Effector memory CD4-positive, alpha-beta T cell (primary cell): Measurements from ENCODE around the gene RRP1B.

ENCODE experiments used
- DNase-seq, 3 donors: peaks; one replicate each; pipeline ENCODE4 v3.0.0-alpha.2; 2020
- H3K27ac ChIP-seq: 2 replicates; pipeline ENCODE4 v1.7.0; 2013; ENCODE audit warnings: mild to moderate bottlenecking, low read length, moderate library complexity; ENCODE audit not compliant: insufficient read depth, poor library complexity, severe bottlenecking
- H3K27me3 ChIP-seq: replicated peaks from 2 replicates; pipeline ENCODE4 v1.7.0; 2013; ENCODE audit warnings: mild to moderate bottlenecking, low read length; ENCODE audit not compliant: insufficient read depth, control insufficient read depth, poor library complexity, severe bottlenecking
- H3K36me3 ChIP-seq: 2 replicates; pipeline ENCODE4 v1.7.0; 2013; ENCODE audit warnings: mild to moderate bottlenecking, low read length, moderate library complexity; ENCODE audit not compliant: control insufficient read depth, insufficient read depth
- H3K4me1 ChIP-seq: 2 replicates; pipeline ENCODE4 v1.7.0; 2013; ENCODE audit warnings: low read length, mild to moderate bottlenecking; ENCODE audit not compliant: control insufficient read depth, insufficient read depth, poor library complexity, severe bottlenecking
- H3K4me3 ChIP-seq: 2 replicates; pipeline ENCODE4 v1.7.0; 2013; ENCODE audit warnings: low read length, low read depth, mild to moderate bottlenecking; ENCODE audit not compliant: insufficient read depth, poor library complexity, severe bottlenecking
- H3K9me3 ChIP-seq: 2 replicates; pipeline ENCODE4 v1.7.0; 2013; ENCODE audit warnings: mild to moderate bottlenecking, low read length, moderate library complexity; ENCODE audit not compliant: control insufficient read depth

The RRP1B gene

DNA sequence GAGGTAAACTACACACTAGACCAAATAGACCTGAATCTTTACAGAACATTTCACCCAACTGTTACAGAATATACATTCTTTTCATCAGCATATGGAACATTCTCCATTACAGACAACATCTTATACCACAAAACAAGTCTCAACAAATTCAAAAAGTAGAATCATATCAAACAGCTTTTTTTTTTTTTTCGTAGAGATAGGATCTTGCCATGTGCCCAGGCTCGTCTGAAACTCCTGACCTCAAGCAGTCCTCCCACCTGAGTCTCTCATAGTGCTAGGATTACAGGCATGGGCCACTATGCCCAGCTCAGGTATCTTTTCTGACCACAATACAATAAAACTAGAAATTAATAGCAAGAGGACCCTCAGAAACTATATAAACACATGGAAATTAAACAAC lies 36.6 kb upstream of the RRP1B start:
- Histone ChIP-seq H3K4me3 (no peak overlapping the region), H3K27ac (no peak overlapping the region), H3K27me3 (no peaks in the 10 kb centered on the region), H3K4me1 (no peaks in the 10 kb centered on the region), H3K36me3 (no peaks in the 10 kb centered on the region), H3K9me3 (no peaks in the 10 kb centered on the region)
- DNase-seq, result no peak

DNA sequence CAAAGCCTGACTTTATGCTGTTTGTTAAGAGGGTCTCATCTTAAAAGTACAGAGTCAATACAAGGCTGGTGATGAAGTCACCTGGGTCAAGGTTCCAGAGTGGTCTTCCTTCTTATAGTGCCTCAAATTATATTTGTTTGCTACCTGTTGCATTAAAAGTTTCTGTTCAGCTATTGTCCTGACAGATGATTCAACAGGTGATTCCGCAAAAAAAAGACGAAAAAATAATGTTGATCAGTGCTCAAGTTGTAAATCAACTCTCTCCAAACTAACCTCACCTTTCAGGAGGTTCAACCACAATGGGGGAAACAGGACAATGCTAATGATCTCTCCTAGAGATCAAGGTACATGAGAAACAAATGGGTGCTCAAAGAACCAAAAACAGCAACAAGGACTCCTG lies 35.8 kb upstream of the RRP1B start:
- no peak for DNase-seq
- H3K9me3 ChIP-seq, result no peaks in the 10 kb centered on the region
- no peaks in the 10 kb centered on the region for H3K36me3 ChIP-seq
- no peak overlapping the region for H3K4me3 ChIP-seq
- no peaks in the 10 kb centered on the region for H3K4me1 ChIP-seq
- H3K27ac ChIP-seq, result no peak overlapping the region
- no peaks in the 10 kb centered on the region for H3K27me3 ChIP-seq

DNA sequence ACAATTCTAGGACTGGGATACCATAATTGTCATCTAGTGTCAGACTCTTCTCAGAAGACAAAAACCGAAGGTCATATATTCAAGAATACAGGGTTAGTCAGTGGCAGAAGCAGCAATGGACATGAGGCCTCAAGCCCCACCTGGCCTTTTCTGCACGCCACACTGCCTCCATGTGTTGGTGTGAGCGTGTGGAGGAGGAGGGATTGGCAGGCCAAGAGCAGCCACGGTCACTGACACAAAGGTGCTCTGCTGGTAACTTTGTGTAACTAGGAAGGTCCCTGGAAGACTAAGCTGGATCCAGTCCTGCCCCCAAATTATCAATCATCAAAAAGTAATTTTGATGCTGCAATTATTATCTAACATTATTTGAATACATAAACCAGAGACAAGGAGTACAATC lies 35.0 kb upstream of the RRP1B start:
- no peak overlapping the region for H3K4me3 ChIP-seq
- no peaks in the 10 kb centered on the region for H3K9me3 ChIP-seq
- DNase-seq, result no peak
- H3K27me3 ChIP-seq, result no peaks in the 10 kb centered on the region
- no peaks in the 10 kb centered on the region for H3K4me1 ChIP-seq
- H3K27ac ChIP-seq, result no peak overlapping the region
- no peaks in the 10 kb centered on the region for H3K36me3 ChIP-seq

DNA sequence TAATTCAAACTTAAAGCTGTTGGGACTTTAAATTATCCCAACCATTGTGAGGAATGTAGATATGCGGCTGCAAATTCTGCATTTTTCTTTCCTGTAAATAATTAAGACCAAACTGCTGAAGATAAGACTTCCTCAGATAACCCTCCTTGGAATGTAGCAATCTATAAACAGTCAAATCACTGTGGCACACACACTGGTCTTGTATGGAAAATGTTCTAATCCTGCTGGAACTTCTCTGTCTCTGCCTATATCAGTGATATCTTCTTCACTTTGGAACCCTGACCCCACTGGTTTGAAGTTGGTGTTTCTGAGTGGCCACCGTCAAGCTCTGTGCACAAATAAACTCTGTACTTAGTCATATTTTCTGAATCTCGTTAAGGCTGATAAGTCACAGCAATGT lies 33.0 kb upstream of the RRP1B start:
- no peak overlapping the region for H3K27ac ChIP-seq
- H3K36me3 ChIP-seq, result no peaks in the 10 kb centered on the region
- no peaks in the 10 kb centered on the region for H3K4me1 ChIP-seq
- H3K27me3 ChIP-seq, result no peaks in the 10 kb centered on the region
- H3K4me3 ChIP-seq, result no peak overlapping the region
- DNase-seq, result no peak
- H3K9me3 ChIP-seq, result no peaks in the 10 kb centered on the region

DNA sequence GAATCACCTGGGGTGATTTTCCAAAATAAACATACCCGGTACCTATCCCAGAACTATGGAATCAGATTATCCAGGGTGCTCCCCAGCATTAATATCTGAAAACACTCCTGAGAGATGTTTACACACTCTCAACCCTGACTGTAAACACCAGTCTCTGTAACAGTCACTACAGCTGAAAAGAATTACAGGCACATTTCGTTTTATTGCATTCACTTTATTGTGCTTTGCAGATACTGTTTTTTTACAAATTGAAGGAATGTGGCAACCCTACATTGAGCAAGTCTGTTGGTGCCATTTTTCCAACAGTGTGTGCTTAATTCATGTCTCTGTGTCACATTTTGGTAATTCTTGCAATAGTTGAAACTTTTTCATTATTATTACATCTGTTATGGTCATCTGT lies 31.8 kb upstream of the RRP1B start:
- Histone ChIP-seq H3K4me1 (no peaks in the 10 kb centered on the region), H3K9me3 (no peaks in the 10 kb centered on the region), H3K36me3 (no peaks in the 10 kb centered on the region), H3K4me3 (no peak overlapping the region), H3K27ac (no peak overlapping the region), H3K27me3 (no peaks in the 10 kb centered on the region)
- no peak for DNase-seq

DNA sequence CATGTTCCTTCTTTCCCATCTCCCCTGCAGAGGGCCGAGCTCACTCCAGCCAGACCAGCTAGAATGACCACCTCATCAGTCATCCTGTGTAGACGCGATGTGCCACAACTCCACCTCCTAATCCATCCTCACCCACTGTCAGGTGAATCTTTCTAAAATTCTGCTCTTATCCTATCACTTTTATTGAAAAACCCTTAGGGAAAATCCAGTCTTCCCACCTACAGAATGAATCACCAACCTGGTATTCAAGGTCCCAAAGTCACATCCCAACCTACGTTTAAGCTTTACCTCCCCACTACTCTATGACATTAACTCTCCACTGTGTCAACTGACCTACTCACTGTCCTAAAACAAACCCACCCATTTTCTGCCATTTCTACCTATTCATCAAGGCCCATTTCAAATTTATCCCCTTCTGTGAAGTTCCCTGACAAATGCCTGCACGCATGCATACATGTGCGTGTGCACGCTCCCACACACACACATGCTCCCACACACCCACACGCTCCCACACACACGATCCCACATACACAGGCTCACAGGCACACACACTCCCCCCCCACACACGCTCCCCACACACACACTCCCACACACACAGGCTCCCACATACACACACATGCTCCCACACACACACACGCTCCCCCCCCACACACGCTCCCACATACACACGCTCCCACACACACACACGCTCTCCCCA lies 27.8 kb upstream of the RRP1B start:
- DNase-seq, result no peak
- no peak overlapping the region for H3K27ac ChIP-seq
- H3K27me3 ChIP-seq, result no peaks in the 10 kb centered on the region

DNA sequence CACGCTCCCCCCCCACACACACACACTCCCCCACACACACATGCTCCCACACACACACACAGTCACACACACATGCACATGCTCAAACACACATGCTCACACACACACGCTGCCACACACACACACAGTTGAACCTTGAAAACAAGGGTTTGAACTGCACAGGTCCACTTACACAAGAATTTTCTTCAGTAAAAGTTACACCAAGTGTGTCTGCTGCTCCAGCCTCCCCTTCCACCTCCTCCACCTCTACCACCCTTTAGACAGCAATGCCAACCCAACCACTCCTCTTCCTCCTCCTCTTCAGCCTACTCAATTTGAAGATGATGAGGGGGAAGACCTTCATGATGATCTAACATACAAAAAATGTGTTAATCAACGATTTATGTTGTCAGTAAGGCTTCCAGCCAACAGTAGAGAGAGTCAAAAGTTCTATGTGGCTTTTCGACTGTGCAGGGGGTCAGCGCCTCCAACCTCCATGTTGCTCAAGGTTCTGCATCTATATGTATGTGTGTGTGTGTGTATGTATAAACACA lies 26.9 kb upstream of the RRP1B start:
- DNase-seq, result no peak
- no peaks in the 10 kb centered on the region for H3K4me1 ChIP-seq
- H3K27me3 ChIP-seq, result no peaks in the 10 kb centered on the region
- H3K36me3 ChIP-seq, result no peaks in the 10 kb centered on the region
- no peak overlapping the region for H3K4me3 ChIP-seq
- no peaks in the 10 kb centered on the region for H3K9me3 ChIP-seq
- no peak overlapping the region for H3K27ac ChIP-seq

More for the DNA sequence above, 27.8 kb upstream of the RRP1B start:
- Histone ChIP-seq H3K9me3 (no peaks in the 10 kb centered on the region), H3K4me1 (no peaks in the 10 kb centered on the region), H3K4me3 (no peak overlapping the region), H3K36me3 (no peaks in the 10 kb centered on the region)

DNA sequence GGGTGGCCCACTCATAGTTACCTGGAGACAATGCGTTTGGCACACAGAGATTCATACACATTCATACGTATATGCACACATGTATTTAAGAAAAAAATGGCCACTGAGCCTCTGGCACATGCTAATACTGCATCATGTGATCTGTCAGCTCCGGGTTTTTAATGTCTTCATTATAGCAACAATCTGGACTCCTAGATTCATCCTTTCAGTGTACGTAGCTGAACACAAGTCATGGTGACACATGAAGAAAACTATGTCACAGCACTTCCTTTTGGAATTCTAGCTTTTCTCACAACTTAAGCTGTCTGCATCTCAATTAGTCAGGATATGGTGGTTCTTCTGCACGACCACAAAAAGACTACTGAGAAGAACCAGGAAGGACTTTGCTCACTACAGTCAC lies 24.7 kb upstream of the RRP1B start:
- H3K9me3 ChIP-seq, result no peaks in the 10 kb centered on the region
- H3K27me3 ChIP-seq, result no peaks in the 10 kb centered on the region
- H3K4me1 ChIP-seq, result no peaks in the 10 kb centered on the region
- H3K36me3 ChIP-seq, result no peaks in the 10 kb centered on the region
- DNase-seq, result no peak
- H3K4me3 ChIP-seq, result no peak overlapping the region
- no peak overlapping the region for H3K27ac ChIP-seq

DNA sequence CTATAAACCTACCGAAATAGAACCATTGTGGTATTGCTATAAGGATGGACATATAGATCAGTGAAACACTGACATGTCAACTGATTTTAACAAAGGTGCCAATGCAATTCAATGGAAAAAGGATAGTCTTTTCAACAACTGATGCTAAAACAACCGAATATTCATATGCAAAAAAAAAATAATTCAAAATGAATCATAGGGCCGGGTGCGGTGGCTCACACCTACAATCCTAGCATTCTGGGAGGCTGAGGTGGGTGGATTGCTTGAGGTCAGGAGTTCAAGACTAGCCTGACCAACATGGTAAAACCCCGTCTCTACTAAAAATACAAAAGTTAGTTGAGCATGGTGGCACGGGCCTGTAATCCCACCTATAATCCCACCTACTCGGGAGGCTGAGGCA lies 23.9 kb upstream of the RRP1B start:
- Histone ChIP-seq H3K4me1 (no peaks in the 10 kb centered on the region), H3K4me3 (no peak overlapping the region), H3K27me3 (no peaks in the 10 kb centered on the region), H3K9me3 (no peaks in the 10 kb centered on the region), H3K36me3 (no peaks in the 10 kb centered on the region), H3K27ac (no peak overlapping the region)
- no peak for DNase-seq

DNA sequence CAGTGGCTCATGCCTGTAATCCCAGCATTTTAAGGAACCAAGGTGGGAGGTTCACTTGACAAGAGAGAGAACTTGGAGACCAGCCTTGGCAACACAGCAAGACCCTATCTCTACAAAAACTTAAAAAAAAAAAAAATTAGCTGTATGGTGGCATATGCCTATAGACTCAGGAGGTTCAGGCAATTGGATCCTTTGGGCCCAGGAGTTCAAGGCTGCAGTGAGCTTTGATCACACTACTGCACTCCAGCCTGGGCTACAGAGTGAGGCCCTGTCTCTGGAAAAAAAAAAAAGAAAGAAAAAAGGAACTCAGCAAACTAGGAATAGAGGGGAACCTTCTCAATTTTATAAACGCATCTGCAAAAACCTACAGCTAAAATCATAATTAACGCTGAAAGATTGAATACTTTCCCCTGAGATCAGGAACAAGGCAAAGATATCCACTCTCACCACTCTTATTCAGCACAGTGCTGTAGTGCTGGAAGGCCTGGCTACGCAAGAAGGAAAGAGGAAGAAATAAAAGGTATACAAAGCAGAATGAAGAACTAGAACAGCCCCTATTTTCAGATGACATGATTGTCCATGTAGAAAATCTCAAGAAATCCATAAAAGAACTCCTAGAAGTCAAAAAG lies 21.7 kb upstream of the RRP1B start:
- Histone ChIP-seq H3K27ac (no peak overlapping the region), H3K36me3 (no peaks in the 10 kb centered on the region), H3K4me1 (no peaks in the 10 kb centered on the region), H3K27me3 (no peaks in the 10 kb centered on the region), H3K9me3 (no peaks in the 10 kb centered on the region), H3K4me3 (no peak overlapping the region)
- no peak for DNase-seq
